GM23338 (cell line): Measurements from ENCODE around the gene PIK3AP1. TPM values are rescaled to one million over a fixed set of nuclear protein-coding genes. Genes with fewer than 3 reads are reported as not detected.

ENCODE experiments used
- ATAC-seq: fragments of 200-7000 bp; cut with Tn5 transposase; 3 replicates; pipeline ENCODE4 v1.9.1; 2020
- DNase-seq: peaks from one replicate; pipeline ENCODE4 v3.0.0-alpha.2; 2015; ENCODE audit warnings: low spot score
- H2AFZ ChIP-seq: fragments of 200-600 bp; sonication (generic); 2 replicates; pipeline ENCODE4 v1.8.0; 2016; ENCODE audit warnings: antibody characterized with exemption, mild to moderate bottlenecking, moderate library complexity
- H3F3A ChIP-seq: fragments of 200-600 bp; sonication (generic); replicated peaks from 2 replicates; pipeline ENCODE4 v1.8.0; 2017; ENCODE audit warnings: antibody characterized with exemption, mixed run types, low read depth
- H3K27ac ChIP-seq: fragments of 200-600 bp; sonication (generic); 2 replicates; pipeline ENCODE4 v1.6.1; 2016; ENCODE audit warnings: low read depth
- H3K27me3 ChIP-seq: fragments of 200-600 bp; sonication (generic); 2 replicates; pipeline ENCODE4 v1.8.0; 2016; ENCODE audit warnings: mild to moderate bottlenecking, mixed run types, moderate library complexity; ENCODE audit not compliant: insufficient read depth
- H3K36me3 ChIP-seq: fragments of 200-600 bp; sonication (generic); 2 replicates; pipeline ENCODE4 v1.8.0; 2016; ENCODE audit warnings: mild to moderate bottlenecking; ENCODE audit not compliant: insufficient read depth
- H3K4me1 ChIP-seq: fragments of 200-600 bp; sonication (generic); 2 replicates; pipeline ENCODE4 v1.8.0; 2016; ENCODE audit warnings: mild to moderate bottlenecking, moderate library complexity; ENCODE audit not compliant: insufficient read depth
- H3K4me2 ChIP-seq: fragments of 200-600 bp; sonication (generic); 2 replicates; pipeline ENCODE4 v1.7.1; 2017; ENCODE audit warnings: mixed run types
- H3K4me3 ChIP-seq: fragments of 200-600 bp; sonication (generic); 2 replicates; pipeline ENCODE4 v1.6.1; 2016; ENCODE audit warnings: mixed run types
- H3K79me2 ChIP-seq: fragments of 200-600 bp; sonication (generic); replicated peaks from 2 replicates; pipeline ENCODE4 v1.8.0; 2017; ENCODE audit warnings: mild to moderate bottlenecking; ENCODE audit not compliant: insufficient read depth
- H3K9me2 ChIP-seq: fragments of 200-600 bp; sonication (generic); 2 replicates; pipeline ENCODE4 v1.8.0; 2017; ENCODE audit not compliant: insufficient read depth
- H4K20me1 ChIP-seq: fragments of 200-600 bp; sonication (generic); replicated peaks from 2 replicates; pipeline ENCODE4 v1.8.0; 2017; ENCODE audit warnings: mild to moderate bottlenecking; ENCODE audit not compliant: insufficient read depth
- H3K27ac Mint-ChIP-seq: 2 replicates; pipeline ENCODE4 v1.8.0; 2020; ENCODE audit warnings: inconsistent platforms, mild to moderate bottlenecking, moderate library complexity, mixed read lengths
- H3K27me3 Mint-ChIP-seq: 3 replicates; pipeline ENCODE4 v1.8.0; 2022; ENCODE audit warnings: low read depth, mild to moderate bottlenecking, moderate library complexity, mixed read lengths, inconsistent platforms; ENCODE audit not compliant: insufficient read depth, poor library complexity
- H3K36me3 Mint-ChIP-seq: 3 replicates; pipeline ENCODE4 v1.8.0; 2021; ENCODE audit warnings: low read depth, mild to moderate bottlenecking, inconsistent platforms, moderate library complexity, mixed read lengths
- H3K4me1 Mint-ChIP-seq: 3 replicates; pipeline ENCODE4 v1.8.0; 2020; ENCODE audit warnings: mild to moderate bottlenecking, inconsistent platforms, mixed read lengths
- H3K4me3 Mint-ChIP-seq: 3 replicates; pipeline ENCODE4 v1.8.0; 2021; ENCODE audit warnings: moderate library complexity, mild to moderate bottlenecking, inconsistent platforms, mixed read lengths
- H3K9me3 Mint-ChIP-seq: 3 replicates; pipeline ENCODE4 v1.8.0; 2020; ENCODE audit warnings: moderate library complexity, mild to moderate bottlenecking, inconsistent platforms, mixed read lengths
- CTCF ChIP-seq, 2 experiments: fragments of 200-600 bp in 1 of 2; sonication (generic) in 1 of 2; conservative IDR thresholded peaks; 2 replicates each; pipeline versions ENCODE4 v1.5.1 to v1.6.1; 2016 to 2017; ENCODE audit warnings: antibody characterized with exemption in 2 of 2, low read depth in 2 of 2, mild to moderate bottlenecking in 2 of 2, moderate library complexity in 1 of 2
- POLR2AphosphoS5 ChIP-seq: IDR thresholded peaks from 2 replicates; pipeline ENCODE4 v1.6.1; 2016; ENCODE audit warnings: antibody characterized with exemption, low read depth
- STAT1 ChIP-seq: IDR thresholded peaks from one replicate; pipeline ENCODE4 v1.6.1; 2016; ENCODE audit warnings: antibody characterized with exemption; ENCODE audit not compliant: unreplicated experiment
- ZNF462 ChIP-seq: fragments of 250-450 bp; sonication (Bioruptor Pico); IDR thresholded peaks from 2 replicates; pipeline ENCODE4 v1.5.0; 2020; ENCODE audit warnings: mild to moderate bottlenecking, moderate library complexity
- polyA plus RNA-seq: library from polyadenylated mRNA; unstranded; fragments of >200 nt; fragmentation: Nextera tagmentation; extraction: Ambion mirVana; gene quantifications from 2 replicates; pipeline ENCODE4 v1.2.1, GENCODE V29; 2016
- total RNA-seq: library from RNA; depleted of rRNA; stranded (reverse); fragments of >200 nt; shearing (Covaris generic); gene quantifications from 2 replicates; pipeline ENCODE4 v1.2.3, GENCODE V29; 2014

Gene PIK3AP1
- total and polyA plus RNA-seq, 2 experiments from 2014 or later: 0.65 to 2.3 TPM

GRCh38 chr10:96643920-96644319 is 76.4 kb downstream of the PIK3AP1 start (continued):
- TF ChIP-seq ZNF462 (CRISPR knock-in tag): no peak
- TF ChIP-seq CTCF (conservative IDR thresholded peaks at IDR 0.05; ENCODE audit: low read depth in 2 of 2): peak; percentile 17 to 20; a peak in 2 of 4 replicates
- TF ChIP-seq POLR2AphosphoS5: no peak

- H3K36me3 ChIP-seq: no peaks in the 10 kb centered on the region
- H3K79me2 ChIP-seq: no peaks in the 10 kb centered on the region
- H3K9me2 ChIP-seq: no peaks in the 10 kb centered on the region
- ATAC-seq (peak; percentile 92), DNase-seq (peak; percentile 85)
- Mint-ChIP-seq H3K27me3 (peaks cover 6% of the 10 kb centered on the region), H3K4me3 (no peak overlapping the region), H3K4me1 (no peaks in the 10 kb centered on the region), H3K36me3 (no peaks in the 10 kb centered on the region), H3K9me3 (no peaks in the 10 kb centered on the region), H3K27ac (no peak overlapping the region)
- H4K20me1 ChIP-seq: no peaks in the 10 kb centered on the region
- no peak overlapping the region for H3K4me3 ChIP-seq
- H2AFZ ChIP-seq: no peak overlapping the region
- TF ChIP-seq STAT1: no peak
- TF ChIP-seq CTCF (conservative IDR thresholded peaks at IDR 0.05; ENCODE audit: low read depth in 2 of 2): peak; percentile 85 to 86
- H3F3A ChIP-seq: no peaks in the 10 kb centered on the region
- no peak overlapping the region for H3K27ac ChIP-seq
- H3K4me1 ChIP-seq: no peaks in the 10 kb centered on the region
- H3K27me3 ChIP-seq: no peaks in the 10 kb centered on the region
- H3K4me2 ChIP-seq: no peak overlapping the region
Measured at GRCh38 chr10:96642973-96643372, 77.3 kb downstream of the PIK3AP1 start.
